Neural cell (in vitro differentiated cells): ENCODE results near the gene COQ10A.

Source experiments
- CTCF ChIP-seq: fragments of 450-650 bp; IDR thresholded peaks from 2 replicates; pipeline ENCODE4 v1.5.1; 2014; ENCODE audit warnings: antibody characterized with exemption, mild to moderate bottlenecking, moderate library complexity; ENCODE audit not compliant: poor library complexity, severe bottlenecking
- EZH2 ChIP-seq: fragments of 200-600, 300-800 bp; shearing (Covaris generic), sonication (generic); IDR thresholded peaks from 2 replicates; pipeline ENCODE4 v1.6.1; 2014; ENCODE audit warnings: antibody characterized with exemption, low read length, borderline replicate concordance, mild to moderate bottlenecking; ENCODE audit not compliant: insufficient read depth, poor library complexity, severe bottlenecking
- MXI1 ChIP-seq: fragments of 450-650 bp; conservative IDR thresholded peaks from 2 replicates; pipeline ENCODE4 v1.6.1; 2014; ENCODE audit warnings: antibody characterized with exemption, mild to moderate bottlenecking; ENCODE audit not compliant: poor library complexity, severe bottlenecking
- POLR2AphosphoS5 ChIP-seq: IDR thresholded peaks from 2 replicates; pipeline ENCODE4 v1.6.1; 2012
- RAD21 ChIP-seq: fragments of 450-650 bp; conservative IDR thresholded peaks from 2 replicates; pipeline ENCODE4 v1.6.1; 2014; ENCODE audit warnings: antibody characterized with exemption, mild to moderate bottlenecking, moderate library complexity
- REST ChIP-seq: IDR thresholded peaks from 2 replicates; pipeline ENCODE4 v1.6.1; 2012; ENCODE audit warnings: borderline replicate concordance
- SMC3 ChIP-seq: fragments of 450-650 bp; conservative IDR thresholded peaks from 2 replicates; pipeline ENCODE4 v1.6.1; 2014; ENCODE audit warnings: antibody characterized with exemption, mild to moderate bottlenecking, moderate library complexity; ENCODE audit not compliant: poor library complexity
- TAF1 ChIP-seq: IDR thresholded peaks from 2 replicates; pipeline ENCODE4 v1.6.1; 2012; ENCODE audit warnings: low read depth

DNA sequence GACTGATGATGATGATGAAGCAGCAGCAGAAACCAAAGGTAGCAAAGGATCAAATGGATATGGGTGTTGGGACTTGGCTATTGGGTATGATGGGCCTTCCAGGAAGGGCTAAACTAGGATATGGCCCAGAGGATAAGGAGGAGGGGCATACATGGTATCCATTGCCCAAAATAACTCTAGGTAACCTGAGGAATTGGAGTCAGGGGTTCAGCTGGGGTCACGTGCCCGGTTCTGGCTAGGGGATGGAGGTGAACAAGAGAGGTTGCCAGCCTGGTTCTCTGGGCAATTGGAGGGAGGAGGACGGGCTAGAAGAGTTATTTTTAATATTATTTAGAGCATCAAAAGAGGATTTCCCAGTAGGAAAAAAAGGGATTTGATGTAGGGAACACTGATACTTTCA is 5.8 kb upstream of the COQ10A start:
- TF ChIP-seq CTCF (no peak), POLR2AphosphoS5 (no peak), EZH2 (no peak), REST (no peak), MXI1 (no peak), SMC3 (no peak), TAF1 (no peak), RAD21 (no peak)
